Prostate gland (tissue), 2 donors: ENCODE measurements around the gene PDE6B.

Source experiments
- CTCF ChIP-seq, 4 experiments: fragments of 200-600 bp in 2 of 4; fragments of 450-650 bp in 2 of 4; sonication (generic) in 2 of 4; IDR thresholded peaks; 1 replicate in 3 of 4; 2 replicates in 1 of 4; pipeline ENCODE4 v1.5.1; 2016 to 2019; ENCODE audit warnings: antibody characterized with exemption in 4 of 4, mild to moderate bottlenecking in 2 of 4, moderate library complexity in 2 of 4
- POLR2A ChIP-seq: fragments of 450-650 bp; IDR thresholded peaks from one replicate; pipeline ENCODE4 v1.6.1; 2016; ENCODE audit warnings: antibody characterized with exemption, mild to moderate bottlenecking

DNA sequence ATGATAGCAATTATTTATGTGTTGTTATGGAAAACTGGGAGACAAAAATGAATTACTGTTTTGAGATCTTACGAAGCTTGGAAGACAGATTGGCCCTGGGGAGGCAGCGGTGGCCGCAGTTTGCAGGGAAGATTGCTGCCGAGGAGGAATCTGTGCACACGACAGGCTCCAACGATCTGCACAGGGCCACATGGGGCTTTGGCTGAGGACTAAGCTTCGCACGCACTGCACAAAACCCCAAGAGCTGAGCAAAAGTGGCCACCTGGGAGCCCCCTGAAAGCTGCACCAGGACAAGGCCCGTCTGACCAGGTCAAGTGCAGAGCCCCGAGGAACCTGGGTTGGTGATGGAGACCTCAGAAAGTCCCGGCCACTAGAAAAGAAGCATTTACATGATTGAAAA is 5.2 kb upstream of the PDE6B start:
- TF ChIP-seq CTCF (IDR thresholded peaks at IDR 0.05) (no peak), POLR2A (no peak)
